ENCODE measurements around the gene UAP1L1.

UAP1L1 gene

DNA sequence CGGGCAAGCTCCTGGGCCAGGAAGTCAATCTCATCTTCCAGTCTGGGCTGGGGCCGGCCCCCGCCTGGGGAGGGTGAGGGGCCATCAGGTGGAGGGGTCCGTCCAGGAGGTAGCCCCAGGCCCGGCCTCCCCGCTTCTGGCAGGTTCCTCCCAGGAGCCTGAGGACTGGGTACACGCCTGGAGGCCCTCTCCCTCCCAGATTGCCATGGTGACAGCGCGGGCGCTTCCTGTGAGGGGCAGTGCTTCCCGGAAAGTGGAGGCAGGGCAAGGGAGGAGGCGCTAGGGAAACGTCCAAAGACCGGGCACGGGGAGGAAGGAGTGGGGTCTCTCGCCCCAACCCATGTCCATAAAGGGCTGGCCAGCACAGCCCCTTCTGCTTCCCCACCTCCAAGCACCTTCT, 36.2 kb upstream of the UAP1L1 start:
- in situ Hi-C loops (cut with MboI; ENCODE audit: low sequenced_read_pairs), result no loop called here

DNA sequence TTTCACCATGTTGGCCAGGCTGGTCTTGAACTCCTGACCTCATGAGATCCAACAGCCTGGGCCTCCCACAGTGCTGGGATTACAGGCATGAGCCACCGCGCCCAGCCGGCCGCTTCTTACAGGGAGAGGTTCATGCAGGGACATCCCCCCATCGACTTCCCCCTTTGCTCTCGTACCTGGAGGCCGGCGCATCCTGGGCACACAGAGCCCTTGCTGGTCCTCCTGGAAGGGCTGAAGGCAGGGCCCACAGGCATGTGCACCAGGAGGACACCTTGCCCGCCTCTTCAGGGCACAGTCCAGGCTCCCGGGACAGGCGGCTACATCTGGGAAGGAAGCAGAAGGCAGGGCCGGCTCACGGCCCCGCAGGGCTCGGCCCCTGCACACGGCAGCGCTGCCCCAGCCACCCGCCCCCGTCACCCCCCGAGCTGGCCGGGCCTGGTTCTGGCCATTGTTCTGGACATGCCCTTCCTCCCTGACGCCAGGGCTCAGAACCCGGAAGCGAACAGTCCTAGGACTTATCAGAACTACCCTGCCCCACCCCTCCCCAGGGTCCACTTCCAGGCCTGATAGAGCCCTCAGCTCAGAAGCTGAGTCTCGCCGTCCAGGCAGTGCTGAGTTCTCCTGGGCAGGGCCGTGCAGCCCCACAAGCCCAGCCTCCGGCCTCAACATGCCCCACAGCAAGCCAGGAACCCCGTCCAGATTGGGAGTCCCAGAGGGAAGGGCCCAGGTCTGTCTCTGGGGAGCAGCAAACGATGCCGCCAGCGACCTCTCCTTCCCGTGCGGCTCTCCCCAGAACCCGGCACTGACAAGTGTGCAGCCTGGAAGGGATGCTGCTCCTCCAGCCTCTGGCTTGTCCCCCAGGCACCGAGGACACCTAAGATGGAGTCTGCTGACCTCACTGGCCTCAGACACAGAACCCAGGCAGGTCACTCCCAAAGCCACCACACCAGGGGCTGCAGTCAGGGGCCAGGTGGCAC, 34.3 kb upstream of the UAP1L1 start:
- in situ Hi-C loops (cut with MboI; ENCODE audit: low sequenced_read_pairs), result no loop called here

DNA sequence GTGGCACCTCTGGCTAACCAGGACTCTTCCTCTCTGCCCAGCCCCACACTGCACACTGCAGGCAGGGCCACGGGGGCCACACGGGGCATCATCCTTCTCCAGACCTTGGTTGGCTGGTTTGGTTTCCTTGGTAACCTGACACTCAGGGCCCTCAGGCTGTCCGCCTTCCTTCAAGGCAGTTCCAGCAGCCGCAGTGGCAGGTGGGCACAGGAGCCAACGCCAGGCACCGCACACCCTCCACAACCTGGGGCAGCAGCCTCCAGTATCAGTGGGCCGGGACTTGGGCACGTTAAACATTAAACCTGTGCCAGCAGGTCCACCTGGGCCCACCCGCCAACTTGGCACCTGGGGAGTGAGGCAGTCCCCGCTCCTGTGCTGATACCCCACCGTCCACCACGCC, 33.3 kb upstream of the UAP1L1 start:
- in situ Hi-C loops (cut with MboI; ENCODE audit: low sequenced_read_pairs), result no loop called here

DNA sequence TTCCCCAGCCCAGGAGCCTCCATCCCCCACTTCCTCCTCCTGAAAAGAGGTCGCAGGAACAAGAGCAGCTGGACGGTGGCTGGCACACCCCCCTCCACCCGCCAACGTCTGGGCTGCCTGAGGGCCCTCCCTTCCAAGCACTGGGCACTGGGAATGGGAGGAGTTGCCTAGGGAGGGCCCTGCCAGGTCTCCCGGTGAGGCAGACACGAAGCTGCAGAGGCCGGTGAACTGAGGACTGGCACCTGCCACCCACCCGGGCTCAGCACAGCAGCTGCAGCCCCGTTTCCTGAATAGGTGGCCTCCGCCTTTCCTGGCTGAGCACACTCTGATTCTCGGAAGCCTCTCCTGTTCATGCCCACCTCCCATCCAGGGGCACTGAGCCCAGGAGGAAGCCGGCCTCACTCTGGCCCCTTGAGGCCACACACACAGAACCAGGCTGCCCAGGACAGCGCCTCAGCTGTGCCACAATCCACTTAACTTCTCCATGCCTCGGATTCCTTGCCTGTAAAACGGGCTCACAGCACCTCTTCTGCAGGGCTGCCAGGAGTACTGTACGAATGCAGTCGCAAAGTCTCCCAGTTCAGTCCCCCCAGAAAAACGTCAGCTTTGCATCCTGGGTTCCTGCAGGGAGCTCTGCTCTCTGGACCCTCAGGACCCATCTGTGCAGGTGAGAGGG, 32.7 kb upstream of the UAP1L1 start:
- in situ Hi-C loops (cut with MboI; ENCODE audit: low sequenced_read_pairs), result no loop called here

DNA sequence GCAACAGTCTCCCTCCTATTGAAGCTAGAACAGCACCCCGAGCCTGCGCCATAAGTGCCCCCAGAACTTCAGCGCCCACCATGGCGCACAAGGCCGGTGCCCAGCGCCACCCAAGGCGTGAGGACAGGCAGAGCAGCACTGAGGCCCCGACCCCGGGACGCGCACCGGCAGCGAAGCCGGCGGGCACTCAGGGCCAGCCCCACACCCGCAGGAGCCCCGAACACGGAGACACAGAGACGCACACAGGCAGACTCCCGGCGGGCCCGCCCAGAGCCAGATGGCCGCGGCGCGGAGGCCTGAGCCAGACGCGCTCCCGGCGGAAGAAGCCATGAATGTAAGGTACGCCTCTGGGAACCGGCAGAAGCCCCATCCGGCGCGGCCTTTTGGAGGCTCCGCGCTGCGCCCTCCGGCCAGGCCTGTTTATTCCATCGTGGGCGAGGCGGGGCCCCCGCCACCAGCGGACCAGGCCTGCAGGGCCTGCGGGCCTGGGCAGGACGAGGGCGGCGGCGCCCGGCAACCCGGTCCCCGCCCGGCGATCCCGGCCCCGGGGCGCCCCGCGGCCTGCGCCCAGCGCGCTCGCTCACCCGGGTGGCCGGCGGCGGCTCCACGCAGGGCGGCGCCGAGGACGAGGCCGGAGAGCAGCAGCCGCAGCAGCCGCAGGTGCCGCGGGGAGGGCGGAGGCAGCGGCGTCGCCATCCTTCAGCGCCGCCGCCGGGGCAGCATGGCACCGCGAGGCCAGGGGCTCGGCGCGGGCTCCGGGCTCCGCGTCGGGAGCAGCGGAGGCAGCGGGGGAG, 31.8 kb upstream of the UAP1L1 start:
- in situ Hi-C loops (cut with MboI; ENCODE audit: low sequenced_read_pairs), result no loop called here

DNA sequence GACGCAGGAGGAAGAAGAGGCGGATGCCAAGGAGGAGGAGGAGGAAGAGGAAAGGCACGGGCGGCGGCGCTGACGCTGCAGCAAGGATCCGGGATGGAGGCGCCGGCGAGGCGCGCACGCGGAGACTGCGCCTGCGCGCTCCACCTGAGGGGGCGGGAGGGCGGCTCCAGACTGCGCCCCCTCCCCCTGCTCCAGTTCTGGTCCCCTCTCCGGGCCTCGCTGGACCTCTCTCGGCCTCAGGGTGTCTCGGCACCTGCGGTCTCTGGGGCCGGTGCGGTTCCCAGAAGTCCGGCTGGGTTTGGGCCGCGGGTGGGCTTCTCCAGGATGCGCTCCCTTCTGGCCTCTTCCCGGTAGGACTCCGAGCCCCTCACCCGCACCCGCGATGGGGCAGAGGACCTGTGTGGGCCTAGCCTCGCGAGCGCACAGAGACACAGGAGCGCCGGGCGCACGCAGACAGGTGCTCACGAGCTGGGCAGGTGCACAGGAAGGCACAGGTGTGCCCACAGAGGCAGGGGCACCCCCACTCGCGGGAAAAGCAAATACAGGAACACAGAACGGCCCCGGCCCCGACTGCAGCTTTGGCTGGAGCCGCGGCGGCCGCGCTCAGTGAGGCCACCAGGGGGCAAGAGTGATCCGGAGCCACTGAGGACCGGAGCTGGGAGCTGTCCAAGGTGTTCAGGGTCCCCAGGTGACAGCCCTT, 31.1 kb upstream of the UAP1L1 start, which contains the start of gene NPDC1:
Gene NPDC1, minus strand, starts transcription at position 90 of the 700 bp plus-strand sequence. CDS start 188 bp downstream, outside the sequence.
- in situ Hi-C loops (cut with MboI; ENCODE audit: low sequenced_read_pairs), result no loop called here

DNA sequence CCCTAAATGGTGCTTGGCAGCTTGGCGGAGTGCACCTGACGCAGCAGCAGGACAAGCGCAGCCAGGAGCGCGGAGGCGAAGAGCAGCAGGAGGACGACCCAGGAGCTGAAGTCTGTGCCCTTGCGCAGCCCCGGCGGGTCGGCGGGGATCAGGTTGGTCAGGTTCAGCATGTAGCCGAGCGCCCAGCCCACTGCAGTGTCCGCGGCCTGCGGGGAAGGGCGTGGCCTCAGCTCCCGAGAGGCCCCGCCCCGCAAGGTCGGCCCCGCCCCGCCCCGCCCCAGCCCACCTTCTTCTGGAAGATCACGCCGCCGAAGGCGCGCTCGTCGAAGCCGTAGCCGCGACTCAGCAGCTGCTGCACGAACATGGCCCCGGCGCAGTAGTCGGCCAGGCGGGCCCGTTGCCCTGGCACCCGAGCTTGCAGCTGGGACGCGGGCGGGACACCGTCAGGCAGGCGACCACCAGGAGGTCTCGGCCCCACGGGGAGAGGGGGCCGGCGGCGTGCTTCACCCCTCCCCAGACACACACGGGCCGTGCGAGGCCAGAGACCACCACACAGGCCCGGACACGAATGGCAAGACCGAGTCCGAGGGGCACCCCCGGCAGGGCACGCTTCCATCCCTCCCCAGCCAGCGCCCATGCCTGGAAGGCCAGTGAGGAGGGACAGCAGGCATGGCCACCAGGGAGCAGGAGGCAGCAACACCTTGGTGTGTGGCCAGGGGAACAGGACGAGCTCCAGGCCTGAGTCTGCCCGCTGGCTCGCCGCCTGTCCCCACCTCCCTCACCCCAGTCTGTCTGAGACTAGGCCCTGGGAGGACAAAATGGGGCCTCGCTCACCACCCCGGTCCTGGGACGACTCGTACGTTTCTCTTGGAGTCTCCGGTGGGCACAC, 28.4 kb upstream of the UAP1L1 start:
- in situ Hi-C loops (cut with MboI; ENCODE audit: low sequenced_read_pairs), result no loop called here

DNA sequence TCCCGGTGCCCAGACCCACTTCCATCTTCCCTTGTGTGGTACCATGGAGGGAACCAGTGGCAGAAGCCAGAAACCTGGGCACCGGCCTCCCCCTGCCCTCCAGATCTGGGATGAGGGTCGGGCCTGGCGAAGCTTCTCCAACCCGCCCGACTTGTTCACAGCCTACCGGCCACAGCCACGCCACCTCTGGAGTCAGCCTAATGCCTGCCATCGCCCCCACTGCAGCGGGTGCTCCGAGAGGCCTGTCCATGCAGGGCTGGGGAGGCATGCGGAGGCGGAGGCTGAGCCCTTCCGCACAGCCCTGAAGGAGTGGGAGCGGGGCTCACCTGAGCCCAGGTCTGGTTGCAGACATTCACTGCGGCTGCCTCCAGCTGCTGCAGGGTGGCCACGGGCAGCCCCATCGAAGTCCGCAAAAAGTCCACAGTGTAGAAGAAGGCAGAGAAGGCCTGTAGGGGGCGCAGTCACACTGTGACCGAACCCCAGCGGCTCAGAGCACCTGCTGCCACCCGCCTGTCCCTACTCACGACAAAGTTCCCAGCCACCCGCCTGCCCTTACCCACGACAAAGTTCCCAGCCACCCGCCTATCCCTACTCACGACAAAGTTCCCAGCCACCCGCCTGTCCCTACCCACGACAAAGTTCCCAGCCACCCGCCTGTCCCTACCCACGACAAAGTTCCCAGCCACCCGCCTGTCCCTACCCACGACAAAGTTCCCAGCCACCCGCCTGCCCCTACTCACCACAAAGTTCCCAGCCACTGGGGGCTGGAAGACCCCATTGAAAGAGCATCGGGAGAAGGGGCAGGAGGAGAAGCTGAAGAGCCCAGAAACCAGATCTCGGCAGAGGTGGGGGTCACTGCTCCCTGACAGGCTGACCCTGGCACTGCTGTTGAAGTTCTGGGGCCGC, 27.5 kb upstream of the UAP1L1 start:
- in situ Hi-C loops (cut with MboI; ENCODE audit: low sequenced_read_pairs), result no loop called here

DNA sequence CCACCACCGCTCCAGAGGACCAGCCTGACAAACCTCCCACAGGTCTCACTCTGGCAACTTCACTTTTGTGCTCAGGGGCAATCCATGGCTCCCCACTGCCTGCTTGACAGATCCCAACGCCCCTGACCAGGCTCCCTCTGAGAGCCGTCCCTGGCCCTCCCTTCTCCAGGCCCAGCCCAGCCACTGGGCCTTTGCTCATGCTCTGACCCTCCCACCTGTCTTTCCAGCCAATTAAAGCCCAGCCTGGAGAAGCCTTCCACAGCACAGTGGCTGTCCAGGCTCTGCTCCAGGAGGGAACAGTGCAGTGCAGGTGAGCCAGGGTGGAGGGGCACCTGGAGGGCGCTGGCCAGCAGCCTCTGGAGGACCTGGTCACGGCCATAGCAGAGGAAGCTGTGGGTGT, 26.7 kb upstream of the UAP1L1 start:
- in situ Hi-C loops (cut with MboI; ENCODE audit: low sequenced_read_pairs), result no loop called here

DNA sequence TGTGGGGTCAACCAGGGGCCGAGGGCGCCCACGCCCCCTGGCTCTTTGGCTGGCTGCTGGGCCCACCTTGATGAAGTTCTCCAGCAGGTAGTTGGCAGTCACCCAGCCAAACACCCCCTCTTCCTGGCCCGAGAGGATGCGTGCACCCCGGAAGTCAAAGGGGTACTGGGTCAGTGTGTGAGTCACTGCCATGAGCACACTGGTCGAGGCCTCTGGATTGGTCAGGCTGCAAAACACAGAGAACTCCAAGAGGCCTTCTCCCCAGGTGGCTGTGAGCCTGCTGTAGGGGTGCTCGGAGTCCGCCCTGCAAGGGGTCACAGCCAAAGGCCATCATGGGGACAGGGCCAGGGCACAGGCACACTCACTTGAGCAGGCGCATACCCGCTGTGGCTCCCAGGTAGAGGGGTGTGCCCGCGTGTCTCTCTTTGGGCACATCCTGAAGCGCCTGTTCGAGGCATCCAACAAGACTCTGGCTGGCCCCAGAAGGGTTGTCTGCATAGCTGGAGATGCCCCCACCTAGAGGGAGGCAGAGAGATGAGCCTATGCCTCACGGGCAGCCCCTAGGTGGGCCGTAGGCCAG, 26.1 kb upstream of the UAP1L1 start:
- in situ Hi-C loops (cut with MboI; ENCODE audit: low sequenced_read_pairs), result no loop called here

DNA sequence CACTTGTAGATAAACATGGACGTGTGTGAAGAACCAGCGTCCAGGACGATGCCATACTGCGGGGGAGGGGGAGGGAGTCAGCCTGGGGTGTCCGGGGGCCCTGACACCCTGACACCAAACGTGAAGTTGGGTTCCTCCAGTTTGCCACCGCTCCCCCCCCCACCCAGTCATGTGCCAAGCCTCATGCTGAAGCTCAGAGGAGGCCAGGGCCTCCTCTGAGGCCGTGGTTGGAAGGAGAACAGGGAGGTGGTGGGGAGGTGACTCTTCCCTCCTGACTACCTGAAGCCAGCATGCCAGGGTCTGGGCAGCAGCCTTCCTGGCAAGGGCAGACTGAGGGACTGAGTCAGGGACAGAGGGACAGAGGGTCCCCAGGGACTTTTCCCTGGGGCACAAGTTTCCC, 25.0 kb upstream of the UAP1L1 start:
- in situ Hi-C loops (cut with MboI; ENCODE audit: low sequenced_read_pairs), result no loop called here

DNA sequence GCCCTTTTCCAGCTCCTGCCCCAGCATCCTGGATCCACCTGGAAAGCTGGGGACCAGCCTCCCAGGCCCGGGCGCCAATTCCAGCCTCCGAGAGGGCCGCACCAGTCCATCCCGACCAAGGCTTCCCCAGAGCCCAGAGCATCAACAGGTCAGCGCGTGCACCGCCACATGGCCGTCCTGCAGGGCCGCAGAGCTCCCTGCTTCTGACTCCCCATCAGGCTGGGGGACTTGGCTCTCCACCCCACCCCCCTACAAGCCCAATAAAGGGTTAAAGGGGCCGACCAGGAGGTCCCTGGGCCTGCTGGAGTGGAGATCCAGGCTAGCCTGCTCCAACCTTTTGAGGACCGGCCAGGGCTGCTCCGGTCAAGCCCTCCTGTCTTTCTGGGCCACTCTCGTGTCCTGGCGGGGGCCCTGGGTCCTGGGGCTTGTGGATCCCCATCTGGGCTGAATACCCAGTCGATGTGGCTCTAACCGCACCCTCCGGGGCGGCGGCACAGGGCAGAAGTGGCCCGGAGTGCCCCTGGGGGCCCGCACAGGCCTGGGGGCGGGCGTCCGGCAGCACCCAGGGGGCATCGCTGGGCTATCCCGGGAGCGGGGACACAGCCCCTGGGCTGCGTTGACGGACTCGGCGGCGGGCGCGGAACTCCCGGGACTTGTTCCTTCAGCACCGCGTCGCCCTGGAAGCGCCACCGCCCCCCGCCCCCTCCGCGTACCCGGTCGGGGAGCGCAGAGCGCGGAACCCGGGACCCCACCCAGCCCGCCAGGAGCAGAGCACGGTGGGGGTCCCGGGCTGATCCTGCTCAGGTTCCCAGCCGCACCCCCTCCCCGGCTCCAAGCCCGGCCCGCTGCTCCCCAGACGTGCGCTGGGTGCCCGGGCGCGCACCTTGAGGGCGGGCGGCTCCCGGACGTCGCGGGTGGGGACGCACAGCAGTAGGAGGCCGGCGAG, 24.0 kb upstream of the UAP1L1 start:
- in situ Hi-C loops (cut with MboI; ENCODE audit: low sequenced_read_pairs), result no loop called here

DNA sequence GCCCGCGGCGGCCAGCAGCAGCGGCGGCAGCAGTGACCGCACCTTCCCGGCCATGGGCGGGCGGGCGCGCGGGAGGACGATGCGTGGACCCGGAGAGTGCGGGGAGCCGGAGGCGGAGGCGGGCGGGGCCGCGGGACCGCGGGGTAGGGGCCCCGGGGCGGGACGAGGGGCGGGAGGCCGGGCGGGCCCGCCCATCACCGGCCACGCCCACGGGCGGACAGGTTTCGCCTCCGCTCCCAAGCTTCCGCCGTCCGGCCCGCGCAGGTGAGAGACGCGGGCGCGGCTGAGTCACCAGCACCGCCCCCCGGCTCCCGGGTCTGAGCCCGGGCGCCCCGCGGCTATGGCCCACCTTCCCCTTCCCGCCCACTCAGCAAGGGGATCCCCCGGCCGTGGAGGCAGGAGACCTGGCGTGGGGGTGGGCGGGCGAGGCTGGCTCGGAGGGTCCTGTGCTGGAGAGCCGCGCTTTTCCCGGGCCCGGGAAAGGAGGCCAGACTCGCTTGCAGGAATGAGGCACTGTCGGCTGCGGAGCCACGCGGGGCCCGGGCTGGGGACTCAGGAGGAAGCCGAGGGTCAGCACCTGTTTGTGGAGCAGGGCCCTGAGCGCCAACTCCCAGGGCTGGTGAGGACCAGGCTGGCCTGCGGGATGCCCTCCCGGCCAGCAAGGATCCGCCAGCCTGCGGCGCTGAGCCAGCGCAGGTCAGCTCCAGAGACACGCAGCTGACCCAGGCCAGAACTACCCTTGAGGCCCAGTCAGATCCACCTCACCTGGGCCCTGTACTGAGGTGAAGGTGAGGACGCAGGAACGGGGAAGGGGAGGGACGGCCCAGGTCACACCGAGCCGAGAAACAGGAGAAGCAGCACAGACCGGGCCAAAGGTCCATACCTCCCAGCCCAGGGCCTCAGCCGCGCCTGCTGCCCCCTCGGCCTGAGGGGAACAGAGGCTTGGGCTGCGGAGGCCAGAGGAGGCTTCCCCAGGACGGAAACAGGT, 23.1 kb upstream of the UAP1L1 start, which contains the start of gene ENTPD2:
Gene ENTPD2, minus strand, starts transcription at position 118 of the 988 bp plus-strand sequence. Its CDS starts 64 bp downstream, at position 54.
- in situ Hi-C loops (cut with MboI; ENCODE audit: low sequenced_read_pairs), result no loop called here

DNA sequence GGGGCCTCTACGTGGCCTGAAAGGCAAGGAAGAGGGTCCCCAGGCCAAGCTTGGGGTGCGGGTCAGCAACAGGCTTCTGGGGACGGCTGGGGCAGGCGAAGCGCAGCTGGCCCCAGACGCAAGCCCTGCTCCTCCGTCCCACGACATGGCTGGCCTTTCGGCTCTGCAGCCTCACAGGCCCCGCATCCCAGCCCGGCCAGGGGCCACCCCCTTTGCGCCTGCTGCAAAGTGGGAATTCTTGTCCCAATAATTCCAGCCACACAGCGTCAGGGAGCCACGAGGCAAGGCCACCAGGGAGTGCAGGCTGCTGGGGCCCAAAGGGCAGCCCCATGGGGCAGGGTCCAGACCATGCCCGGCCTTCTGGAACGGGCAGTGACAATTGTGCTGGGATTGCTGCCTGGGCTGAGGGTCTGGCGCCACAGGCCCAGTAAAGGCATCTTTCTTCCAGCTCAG, 22.4 kb upstream of the UAP1L1 start:
- in situ Hi-C loops (cut with MboI; ENCODE audit: low sequenced_read_pairs), result no loop called here
